ENCODE measurements around the gene NUMBL. TPM values are rescaled to one million over a fixed set of nuclear protein-coding genes. Genes with fewer than 3 reads are reported as not detected.

The NUMBL gene
- total and polyA plus RNA-seq, 4 donors: 1.1 to 4.6 (median 2.7) TPM

DNA sequence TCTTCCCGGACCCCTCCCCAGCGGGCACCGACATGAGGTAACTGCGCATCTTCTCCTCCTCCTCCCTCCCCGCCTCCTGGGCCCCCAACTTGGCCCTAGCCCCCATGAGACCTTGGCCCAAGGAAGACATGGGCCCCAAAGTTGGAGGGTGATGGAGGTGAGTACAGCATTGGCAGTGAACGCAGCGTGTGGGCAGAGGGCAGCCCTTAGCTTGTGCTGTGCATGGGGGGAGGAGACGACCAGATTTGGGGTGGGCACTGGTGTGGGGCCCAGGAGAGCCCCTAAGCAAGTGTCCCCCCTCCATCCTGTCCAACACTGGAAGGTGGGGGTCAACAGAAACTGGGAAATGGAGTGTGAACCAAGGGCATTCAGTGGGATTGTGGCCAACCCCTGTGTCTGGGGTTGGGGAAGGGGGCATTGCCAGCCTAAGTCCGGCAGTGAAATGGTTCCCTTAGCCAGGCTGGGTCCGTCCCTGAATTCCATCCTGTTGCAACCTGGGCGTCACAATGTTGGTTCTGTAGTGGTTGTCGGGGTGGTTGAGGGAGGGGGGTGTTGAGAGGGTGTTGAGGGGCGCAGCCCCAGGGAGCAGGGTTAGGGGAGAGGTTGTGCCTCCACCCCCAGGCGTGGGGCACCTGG is 23.5 kb downstream of the NUMBL start:
- Histone ChIP-seq H3K9me3 (ENCODE audit: control insufficient read depth in 4 of 4, low read length in 3 of 4) (no peaks in the 10 kb centered on the region), H3K4me1 (ENCODE audit: control insufficient read depth in 4 of 4, insufficient read depth in 4 of 4, low read length in 3 of 4) (peaks cover 0 to 8% (median 5%) of the 10 kb centered on the region in 4 donors), H3K9ac (ENCODE audit: low read depth in 1 of 2, low read length in 2 of 2) (no peak overlapping the region), H3K4me3 (ENCODE audit: low read depth in 1 of 3, low read length in 3 of 3) (no peak overlapping the region), H3K36me3 (ENCODE audit: control insufficient read depth in 4 of 4, insufficient read depth in 3 of 4, low read depth in 1 of 4, low read length in 3 of 4) (peaks cover 10 to 27% (median 18%) of the 10 kb centered on the region in 4 donors), H3K27ac (ENCODE audit: low read depth in 1 of 2, low read length in 2 of 2) (no peak overlapping the region), H3K27me3 (ENCODE audit: control insufficient read depth in 4 of 4, insufficient read depth in 4 of 4, low read length in 3 of 4) (no peaks in the 10 kb centered on the region)
- 94% methylated on average over 14 of the region's 14 CpGs for WGBS
- TF ChIP-seq, protein P1, sequence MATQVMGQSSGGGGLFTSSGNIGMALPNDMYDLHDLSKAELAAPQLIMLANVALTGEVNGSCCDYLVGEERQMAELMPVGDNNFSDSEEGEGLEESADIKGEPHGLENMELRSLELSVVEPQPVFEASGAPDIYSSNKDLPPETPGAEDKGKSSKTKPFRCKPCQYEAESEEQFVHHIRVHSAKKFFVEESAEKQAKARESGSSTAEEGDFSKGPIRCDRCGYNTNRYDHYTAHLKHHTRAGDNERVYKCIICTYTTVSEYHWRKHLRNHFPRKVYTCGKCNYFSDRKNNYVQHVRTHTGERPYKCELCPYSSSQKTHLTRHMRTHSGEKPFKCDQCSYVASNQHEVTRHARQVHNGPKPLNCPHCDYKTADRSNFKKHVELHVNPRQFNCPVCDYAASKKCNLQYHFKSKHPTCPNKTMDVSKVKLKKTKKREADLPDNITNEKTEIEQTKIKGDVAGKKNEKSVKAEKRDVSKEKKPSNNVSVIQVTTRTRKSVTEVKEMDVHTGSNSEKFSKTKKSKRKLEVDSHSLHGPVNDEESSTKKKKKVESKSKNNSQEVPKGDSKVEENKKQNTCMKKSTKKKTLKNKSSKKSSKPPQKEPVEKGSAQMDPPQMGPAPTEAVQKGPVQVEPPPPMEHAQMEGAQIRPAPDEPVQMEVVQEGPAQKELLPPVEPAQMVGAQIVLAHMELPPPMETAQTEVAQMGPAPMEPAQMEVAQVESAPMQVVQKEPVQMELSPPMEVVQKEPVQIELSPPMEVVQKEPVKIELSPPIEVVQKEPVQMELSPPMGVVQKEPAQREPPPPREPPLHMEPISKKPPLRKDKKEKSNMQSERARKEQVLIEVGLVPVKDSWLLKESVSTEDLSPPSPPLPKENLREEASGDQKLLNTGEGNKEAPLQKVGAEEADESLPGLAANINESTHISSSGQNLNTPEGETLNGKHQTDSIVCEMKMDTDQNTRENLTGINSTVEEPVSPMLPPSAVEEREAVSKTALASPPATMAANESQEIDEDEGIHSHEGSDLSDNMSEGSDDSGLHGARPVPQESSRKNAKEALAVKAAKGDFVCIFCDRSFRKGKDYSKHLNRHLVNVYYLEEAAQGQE (IDR thresholded peaks at IDR 0.05): no peak
- TF ChIP-seq JUND (IDR thresholded peaks at IDR 0.05): no peak
- TF ChIP-seq HNF4A (conservative IDR thresholded peaks at IDR 0.05): no peak
- TF ChIP-seq TAF1 (conservative IDR thresholded peaks at IDR 0.05): no peak
- TF ChIP-seq HNF4G (IDR thresholded peaks at IDR 0.05): no peak
- no peak for TF ChIP-seq EGR1 (IDR thresholded peaks at IDR 0.05; ENCODE audit: low read depth in 2 of 2)
- no peak for TF ChIP-seq SP1 (IDR thresholded peaks at IDR 0.05)
- no peak for TF ChIP-seq GABPA (IDR thresholded peaks at IDR 0.05 in 1 of 2, conservative IDR thresholded peaks at IDR 0.05 in 1 of 2)
- TF ChIP-seq NR2F2 (IDR thresholded peaks at IDR 0.05): no peak
- TF ChIP-seq, protein P2, sequence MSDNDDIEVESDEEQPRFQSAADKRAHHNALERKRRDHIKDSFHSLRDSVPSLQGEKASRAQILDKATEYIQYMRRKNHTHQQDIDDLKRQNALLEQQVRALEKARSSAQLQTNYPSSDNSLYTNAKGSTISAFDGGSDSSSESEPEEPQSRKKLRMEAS (IDR thresholded peaks at IDR 0.05): no peak
- no peak for TF ChIP-seq RAD21 (IDR thresholded peaks at IDR 0.05)
- TF ChIP-seq, protein P3, sequence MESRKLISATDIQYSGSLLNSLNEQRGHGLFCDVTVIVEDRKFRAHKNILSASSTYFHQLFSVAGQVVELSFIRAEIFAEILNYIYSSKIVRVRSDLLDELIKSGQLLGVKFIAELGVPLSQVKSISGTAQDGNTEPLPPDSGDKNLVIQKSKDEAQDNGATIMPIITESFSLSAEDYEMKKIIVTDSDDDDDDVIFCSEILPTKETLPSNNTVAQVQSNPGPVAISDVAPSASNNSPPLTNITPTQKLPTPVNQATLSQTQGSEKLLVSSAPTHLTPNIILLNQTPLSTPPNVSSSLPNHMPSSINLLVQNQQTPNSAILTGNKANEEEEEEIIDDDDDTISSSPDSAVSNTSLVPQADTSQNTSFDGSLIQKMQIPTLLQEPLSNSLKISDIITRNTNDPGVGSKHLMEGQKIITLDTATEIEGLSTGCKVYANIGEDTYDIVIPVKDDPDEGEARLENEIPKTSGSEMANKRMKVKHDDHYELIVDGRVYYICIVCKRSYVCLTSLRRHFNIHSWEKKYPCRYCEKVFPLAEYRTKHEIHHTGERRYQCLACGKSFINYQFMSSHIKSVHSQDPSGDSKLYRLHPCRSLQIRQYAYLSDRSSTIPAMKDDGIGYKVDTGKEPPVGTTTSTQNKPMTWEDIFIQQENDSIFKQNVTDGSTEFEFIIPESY (IDR thresholded peaks at IDR 0.05): no peak
- TF ChIP-seq, protein P4, sequence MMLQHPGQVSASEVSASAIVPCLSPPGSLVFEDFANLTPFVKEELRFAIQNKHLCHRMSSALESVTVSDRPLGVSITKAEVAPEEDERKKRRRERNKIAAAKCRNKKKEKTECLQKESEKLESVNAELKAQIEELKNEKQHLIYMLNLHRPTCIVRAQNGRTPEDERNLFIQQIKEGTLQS (IDR thresholded peaks at IDR 0.05): no peak
- TF ChIP-seq, protein P5, sequence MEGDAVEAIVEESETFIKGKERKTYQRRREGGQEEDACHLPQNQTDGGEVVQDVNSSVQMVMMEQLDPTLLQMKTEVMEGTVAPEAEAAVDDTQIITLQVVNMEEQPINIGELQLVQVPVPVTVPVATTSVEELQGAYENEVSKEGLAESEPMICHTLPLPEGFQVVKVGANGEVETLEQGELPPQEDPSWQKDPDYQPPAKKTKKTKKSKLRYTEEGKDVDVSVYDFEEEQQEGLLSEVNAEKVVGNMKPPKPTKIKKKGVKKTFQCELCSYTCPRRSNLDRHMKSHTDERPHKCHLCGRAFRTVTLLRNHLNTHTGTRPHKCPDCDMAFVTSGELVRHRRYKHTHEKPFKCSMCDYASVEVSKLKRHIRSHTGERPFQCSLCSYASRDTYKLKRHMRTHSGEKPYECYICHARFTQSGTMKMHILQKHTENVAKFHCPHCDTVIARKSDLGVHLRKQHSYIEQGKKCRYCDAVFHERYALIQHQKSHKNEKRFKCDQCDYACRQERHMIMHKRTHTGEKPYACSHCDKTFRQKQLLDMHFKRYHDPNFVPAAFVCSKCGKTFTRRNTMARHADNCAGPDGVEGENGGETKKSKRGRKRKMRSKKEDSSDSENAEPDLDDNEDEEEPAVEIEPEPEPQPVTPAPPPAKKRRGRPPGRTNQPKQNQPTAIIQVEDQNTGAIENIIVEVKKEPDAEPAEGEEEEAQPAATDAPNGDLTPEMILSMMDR (IDR thresholded peaks at IDR 0.05; ENCODE audit: low read depth, low read length, missing input control): no peak
- TF ChIP-seq YY1 (IDR thresholded peaks at IDR 0.05): no peak
- TF ChIP-seq FOXA1 (IDR thresholded peaks at IDR 0.05): no peak
- no peak for TF ChIP-seq FOXA2 (IDR thresholded peaks at IDR 0.05)
- no peak for TF ChIP-seq RXRA (IDR thresholded peaks at IDR 0.05)
- no peak for DNase-seq (ENCODE audit: low spot score)

Measured in liver (tissue), 9 donors.